Adrenal gland (tissue), 12 donors: ENCODE results near the gene ERBB2. TPM values are rescaled to one million over a fixed set of nuclear protein-coding genes. Genes with fewer than 3 reads are reported as not detected.

Source experiments
- DNase-seq, 7 donors: peaks; one replicate each; pipeline ENCODE4 v3.0.0-alpha.2; 2019 to 2020
- H3K27ac ChIP-seq, 5 donors: fragments of 200-600 bp; sonication (generic) in 4 of 5; 1 replicate in 3 of 5; 2 replicates in 2 of 5; pipeline versions ENCODE4 v1.5.1 to v1.8.0; 2016 to 2020; ENCODE audit warnings: mild to moderate bottlenecking in 1 of 5
- H3K27me3 ChIP-seq: fragments of 200-600 bp; 2 replicates; pipeline ENCODE4 v1.8.0; 2021
- H3K36me3 ChIP-seq, 2 donors: fragments of 200-600 bp; replicated peaks in 1 of 2; 1 replicate in 1 of 2; 2 replicates in 1 of 2; pipeline versions ENCODE4 v1.5.1 to v1.8.0; 2018 to 2022
- H3K4me1 ChIP-seq, 2 donors: fragments of 200-600 bp; replicated peaks in 1 of 2; 1 replicate in 1 of 2; 2 replicates in 1 of 2; pipeline versions ENCODE4 v1.5.1 to v1.8.0; 2018 to 2021
- H3K4me3 ChIP-seq, 4 donors: fragments of 200-600 bp; sonication (generic) in 3 of 4; one replicate each; pipeline ENCODE4 v1.5.1; 2016 to 2018
- H3K9me3 ChIP-seq, 3 donors: fragments of 200-600 bp; sonication (generic) in 1 of 3; replicated peaks in 1 of 3; 1 replicate in 2 of 3; 2 replicates in 1 of 3; pipeline versions ENCODE4 v1.5.1 to v1.8.0; 2016 to 2021
- POLR2A ChIP-seq, 2 donors: fragments of 450-650 bp; IDR thresholded peaks; one replicate each; pipeline ENCODE4 v1.6.1; 2017; ENCODE audit warnings: antibody characterized with exemption in 2 of 2, mild to moderate bottlenecking in 2 of 2, moderate library complexity in 1 of 2
- WGBS, 4 donors: extraction: QIAGEN DNeasy Blood & Tissue Kit in 2 of 4; methylation state at CpG; one replicate each; pipeline versions ENCODE4 v1.1.5 to v1.1.7; 2013 to 2017; 5-methylcytosine and 5-hydroxymethylcytosine counted together
- intact Hi-C, 2 donors: fragments of 100-400 bp; cut with DNase I; formaldehyde crosslinking; loops; one replicate each; pipeline versions ENCODE4 v1.14.1 to v1.15.0; 2022 to 2023
- polyA plus RNA-seq, 3 donors: library from polyadenylated mRNA; stranded (reverse); fragments of 200-250 nt in 2 of 3; fragments of 350-450 nt in 1 of 3; fragmentation: Illumina TruSeq in 1 of 3; extraction: RNeasy Lipid Tissue Mini Kit (QIAGEN cat#74804) in 1 of 3; gene quantifications; one replicate each; pipeline ENCODE4 v1.2.3, GENCODE V29; 2013 to 2014
- total RNA-seq, 9 donors: library from RNA; depleted of rRNA in 4 of 9; stranded (reverse); fragments of >200 nt in 4 of 9; fragments of 120-200 nt in 1 of 9; fragmentation: NEBNext Ultra II Directional in 1 of 9; extraction: Animal tissue kit (Norgen Biotek cat#: 25700) in 1 of 9; gene quantifications; one replicate each; pipeline versions ENCODE4 v1.1.0 to v1.2.4, GENCODE V29; 2013 to 2023
- TF ChIP-seq, protein P1 (sequence below), 6 experiments: fragments of 450-650 bp in 4 of 6; fragments of 200-600 bp in 2 of 6; sonication (generic) in 1 of 6; IDR thresholded peaks; 1 replicate in 5 of 6; 2 replicates in 1 of 6; pipeline versions ENCODE4 v1.5.1 to v1.8.0; 2016 to 2021; ENCODE audit warnings: antibody characterized with exemption in 6 of 6, mild to moderate bottlenecking in 2 of 6, moderate library complexity in 1 of 6
- donor health status: healthy with polysubstance abuse.
- donor health status: Bipolar disorder and iron deficiency.
- donor health status: DM: yes; HTN: yes; CAD: no.
- donor health status: DM: no; HTN: no; CAD: no.
- donor health status: DM: no; HTN: no; CAD: no.
- donor health status: DM: yes; HTN: yes; CAD: no.

ERBB2 gene
- total and polyA plus RNA-seq, 12 donors: 4.8 to 16.9 (median 11.9) TPM

DNA sequence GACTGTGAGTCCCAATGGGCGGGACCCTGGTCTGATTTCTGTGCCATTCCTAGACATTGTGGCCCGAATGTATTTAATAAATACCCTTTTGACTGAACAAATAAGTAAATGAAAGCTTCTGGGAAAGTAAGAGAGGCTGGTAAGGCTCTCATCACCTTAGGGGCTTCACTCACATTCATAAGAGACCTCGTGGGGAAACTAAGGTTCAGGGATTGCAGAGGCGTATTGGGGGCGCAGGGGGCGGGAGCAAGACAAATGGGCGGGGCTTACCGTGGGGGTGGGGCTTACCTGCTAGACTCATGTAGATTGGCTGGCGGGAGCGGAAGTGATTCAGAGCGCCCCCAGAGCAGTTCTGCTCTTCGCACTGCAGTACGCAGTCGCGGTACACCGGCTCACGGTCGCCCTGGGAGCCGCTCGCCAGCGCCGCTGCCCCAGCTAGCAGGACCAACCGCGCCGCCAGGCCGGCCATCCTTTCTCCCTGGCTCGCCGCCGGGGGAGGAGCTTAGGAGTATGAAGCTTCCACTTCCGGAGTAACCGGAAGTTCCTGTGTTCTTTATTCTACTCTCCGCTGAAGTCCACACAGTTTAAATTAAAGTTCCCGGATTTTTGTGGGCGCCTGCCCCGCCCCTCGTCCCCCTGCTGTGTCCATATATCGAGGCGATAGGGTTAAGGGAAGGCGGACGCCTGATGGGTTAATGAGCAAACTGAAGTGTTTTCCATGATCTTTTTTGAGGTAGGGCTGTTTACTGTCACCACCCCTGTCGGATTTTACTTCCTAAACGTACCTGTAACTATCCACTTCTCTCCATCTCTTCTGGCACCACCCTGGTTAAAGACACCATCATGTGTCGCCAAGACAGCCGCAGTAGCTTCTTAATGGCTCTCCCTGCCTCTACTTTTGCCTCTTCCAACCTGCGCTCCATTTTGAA, 12.1 kb upstream of the ERBB2 start, which contains the start of gene PGAP3:
Gene PGAP3, minus strand, starts transcription at position 512 of the 929 bp plus-strand sequence. Its CDS starts 43 bp downstream, at position 469.
- intact Hi-C loops: no loop called here
- peak within 1 kb of the TSS in 3 of 4 donors; percentile 27 to 66 (median 44) for H3K4me3 ChIP-seq
- peaks cover 8 to 14% of the 10 kb centered on the region in 2 donors for H3K4me1 ChIP-seq
- peak; percentile 79 to 91 (median 85) for DNase-seq
- no peaks in the 10 kb centered on the region for H3K9me3 ChIP-seq
- no peaks in the 10 kb centered on the region for H3K36me3 ChIP-seq
- peak in 1 of 2 donors; percentile 35 for TF ChIP-seq POLR2A (IDR thresholded peaks at IDR 0.05)
- TF ChIP-seq, protein P1, sequence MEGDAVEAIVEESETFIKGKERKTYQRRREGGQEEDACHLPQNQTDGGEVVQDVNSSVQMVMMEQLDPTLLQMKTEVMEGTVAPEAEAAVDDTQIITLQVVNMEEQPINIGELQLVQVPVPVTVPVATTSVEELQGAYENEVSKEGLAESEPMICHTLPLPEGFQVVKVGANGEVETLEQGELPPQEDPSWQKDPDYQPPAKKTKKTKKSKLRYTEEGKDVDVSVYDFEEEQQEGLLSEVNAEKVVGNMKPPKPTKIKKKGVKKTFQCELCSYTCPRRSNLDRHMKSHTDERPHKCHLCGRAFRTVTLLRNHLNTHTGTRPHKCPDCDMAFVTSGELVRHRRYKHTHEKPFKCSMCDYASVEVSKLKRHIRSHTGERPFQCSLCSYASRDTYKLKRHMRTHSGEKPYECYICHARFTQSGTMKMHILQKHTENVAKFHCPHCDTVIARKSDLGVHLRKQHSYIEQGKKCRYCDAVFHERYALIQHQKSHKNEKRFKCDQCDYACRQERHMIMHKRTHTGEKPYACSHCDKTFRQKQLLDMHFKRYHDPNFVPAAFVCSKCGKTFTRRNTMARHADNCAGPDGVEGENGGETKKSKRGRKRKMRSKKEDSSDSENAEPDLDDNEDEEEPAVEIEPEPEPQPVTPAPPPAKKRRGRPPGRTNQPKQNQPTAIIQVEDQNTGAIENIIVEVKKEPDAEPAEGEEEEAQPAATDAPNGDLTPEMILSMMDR (IDR thresholded peaks at IDR 0.05): no peak
- H3K27me3 ChIP-seq: no peaks in the 10 kb centered on the region
- H3K27ac ChIP-seq: peak within 1 kb of the TSS in 4 of 5 donors; percentile 54 to 94 (median 78)
- WGBS, 4 donors: 2 to 5% (median 3%) methylated on average over 23 to 45 of the region's 45 CpGs

- intact Hi-C loops: no loop called here
- Histone ChIP-seq H3K4me1 (peaks cover 8 to 14% of the 10 kb centered on the region in 2 donors), H3K27me3 (no peaks in the 10 kb centered on the region), H3K27ac (peak overlapping the region in 2 of 5 donors; percentile 54 to 93), H3K4me3 (peak overlapping the region in 3 of 4 donors; percentile 27 to 66 (median 44)), H3K9me3 (no peaks in the 10 kb centered on the region), H3K36me3 (no peaks in the 10 kb centered on the region)
- no peak for DNase-seq
- 14 to 19% (median 17%) methylated on average over 6 of the region's 6 CpGs for WGBS, 4 donors
- no peak for TF ChIP-seq POLR2A (IDR thresholded peaks at IDR 0.05)
- TF ChIP-seq, protein P1 (IDR thresholded peaks at IDR 0.05): no peak
These were observed 11.4 kb upstream of the ERBB2 start for GRCh38 chr17:39688475-39688835.

- Histone ChIP-seq H3K4me1 (peaks cover 8 to 14% of the 10 kb centered on the region in 2 donors), H3K27ac (no peak overlapping the region), H3K4me3 (peak overlapping the region in 1 of 4 donors; percentile 66), H3K36me3 (no peaks in the 10 kb centered on the region), H3K27me3 (no peaks in the 10 kb centered on the region), H3K9me3 (no peaks in the 10 kb centered on the region)
- TF ChIP-seq POLR2A (IDR thresholded peaks at IDR 0.05): no peak
- TF ChIP-seq, protein P1 (IDR thresholded peaks at IDR 0.05): no peak
- 46 to 58% (median 51%) methylated on average over 3 of the region's 3 CpGs for WGBS, 4 donors
- intact Hi-C loops: no loop called here
- DNase-seq: no peak
These were observed 10.9 kb upstream of the ERBB2 start for GRCh38 chr17:39688945-39689344.

DNA sequence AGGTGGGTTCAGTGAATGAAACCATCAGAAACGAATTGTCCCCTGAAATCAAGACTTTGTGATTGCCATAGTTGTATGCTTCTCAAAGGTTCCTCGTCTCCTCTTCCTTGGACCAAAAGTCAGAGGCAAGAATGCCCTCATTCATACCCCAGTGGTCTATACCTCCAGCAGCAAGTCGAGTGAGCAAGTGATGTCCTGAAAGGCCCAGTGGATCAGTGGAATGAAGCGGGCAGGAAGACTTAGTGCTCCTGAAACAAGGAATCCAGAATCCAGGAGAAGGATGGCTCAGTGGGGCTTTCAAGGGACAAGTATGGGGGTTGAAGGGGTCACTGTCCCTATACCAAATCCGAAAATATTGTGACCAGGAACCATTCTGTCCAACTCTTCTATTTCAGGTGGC, 5.3 kb upstream of the ERBB2 start:
- 86 to 96% (median 87%) methylated on average over 5 of the region's 5 CpGs for WGBS, 4 donors
- H3K4me3 ChIP-seq: no peak overlapping the region
- no peaks in the 10 kb centered on the region for H3K4me1 ChIP-seq
- no peak for DNase-seq
- intact Hi-C loops: no loop called here
- no peak for TF ChIP-seq POLR2A (IDR thresholded peaks at IDR 0.05)
- TF ChIP-seq, protein P1 (IDR thresholded peaks at IDR 0.05): no peak
- no peak overlapping the region for H3K27ac ChIP-seq
- H3K27me3 ChIP-seq: peaks cover 7% of the 10 kb centered on the region
- no peaks in the 10 kb centered on the region for H3K9me3 ChIP-seq
- no peaks in the 10 kb centered on the region for H3K36me3 ChIP-seq
